Mesodermal cell (in vitro differentiated cells): Measurements from ENCODE around the gene KRTAP5-1.
A peak's percentile ranks its signal among the peaks of the same experiment; 100 is the strongest.

ENCODE experiments used
- H3K27ac ChIP-seq: 2 replicates; pipeline ENCODE4 v1.7.0; 2013; ENCODE audit warnings: mild to moderate bottlenecking, low read depth, low read length, moderate library complexity; ENCODE audit not compliant: severe bottlenecking
- H3K36me3 ChIP-seq: 2 replicates; pipeline ENCODE4 v1.7.1; 2013; ENCODE audit warnings: mild to moderate bottlenecking, low read length, moderate library complexity; ENCODE audit not compliant: control insufficient read depth, insufficient read depth
- H3K4me1 ChIP-seq: one replicate; pipeline ENCODE4 v1.7.1; 2013; ENCODE audit warnings: mild to moderate bottlenecking, low read length; ENCODE audit not compliant: insufficient read depth, control insufficient read depth, poor library complexity, severe bottlenecking
- H3K4me3 ChIP-seq: 2 replicates; pipeline ENCODE4 v1.7.0; 2013; ENCODE audit warnings: low read length, control low read depth, mild to moderate bottlenecking; ENCODE audit not compliant: insufficient read depth, poor library complexity, severe bottlenecking; ENCODE audit errors: extremely low read depth
- H3K9me3 ChIP-seq: 2 replicates; pipeline ENCODE4 v1.7.1; 2013; ENCODE audit warnings: mild to moderate bottlenecking, low read length, moderate library complexity; ENCODE audit not compliant: control insufficient read depth
- WGBS, 2 experiments: methylation state at CpG; one replicate each; pipeline ENCODE4 v1.1.5; 2013; ENCODE audit warnings: missing lambda C conversion rate in 2 of 2; ENCODE audit not compliant: insufficient coverage in 2 of 2; 5-methylcytosine and 5-hydroxymethylcytosine counted together

KRTAP5-1 gene

GRCh38 chr11:1571760-1572196, 13.3 kb downstream of the KRTAP5-1 start:
- H3K27ac ChIP-seq, result no peak overlapping the region
- H3K4me3 ChIP-seq, result peak overlapping the region; percentile 63
- no peaks in the 10 kb centered on the region for H3K9me3 ChIP-seq
- peaks cover 11% of the 10 kb centered on the region for H3K4me1 ChIP-seq
- no peaks in the 10 kb centered on the region for H3K36me3 ChIP-seq
- WGBS, 2 experiments, result 0% methylated on average over 19 to 49 of the region's 91 CpGs

GRCh38 chr11:1570896-1571759, 14.0 kb downstream of the KRTAP5-1 start:
- WGBS, 2 experiments, result 5 to 6% methylated on average over 23 to 32 of the region's 58 CpGs
- H3K9me3 ChIP-seq, result no peaks in the 10 kb centered on the region
- H3K4me1 ChIP-seq, result peaks cover 11% of the 10 kb centered on the region
- H3K4me3 ChIP-seq, result peak overlapping the region; percentile 63
- H3K27ac ChIP-seq, result no peak overlapping the region
- H3K36me3 ChIP-seq, result no peaks in the 10 kb centered on the region

- H3K36me3 ChIP-seq, result no peaks in the 10 kb centered on the region
- H3K4me1 ChIP-seq, result peaks cover 11% of the 10 kb centered on the region
- 66 to 77% methylated on average over 6 to 8 of the region's 8 CpGs for WGBS, 2 experiments
- H3K9me3 ChIP-seq, result no peaks in the 10 kb centered on the region
- H3K27ac ChIP-seq, result no peak overlapping the region
- peak overlapping the region; percentile 63 for H3K4me3 ChIP-seq
Observed at GRCh38 chr11:1570531-1570895, 14.6 kb downstream of the KRTAP5-1 start.

- Histone ChIP-seq H3K27ac (no peak overlapping the region), H3K4me3 (no peak overlapping the region), H3K4me1 (peaks cover 11% of the 10 kb centered on the region), H3K36me3 (no peaks in the 10 kb centered on the region), H3K9me3 (no peaks in the 10 kb centered on the region)
- 90 to 92% methylated on average over 10 to 11 of the region's 11 CpGs for WGBS, 2 experiments
Observed at GRCh38 chr11:1570001-1570453, 15.1 kb downstream of the KRTAP5-1 start.

- H3K4me1 ChIP-seq, result peaks cover 17% of the 10 kb centered on the region
Observed at GRCh38 chr11:1569251-1569780, 15.8 kb downstream of the KRTAP5-1 start.

GRCh38 chr11:1568441-1568911, 16.6 kb downstream of the KRTAP5-1 start:
- Histone ChIP-seq H3K4me3 (no peak overlapping the region), H3K4me1 (peaks cover 21% of the 10 kb centered on the region), H3K27ac (no peak overlapping the region), H3K36me3 (peaks cover 4% of the 10 kb centered on the region), H3K9me3 (no peaks in the 10 kb centered on the region)
- WGBS, 2 experiments, result 22 to 40% methylated on average over 10 of the region's 13 CpGs

More at GRCh38 chr11:1569251-1569780, 15.8 kb downstream of the KRTAP5-1 start:
- H3K4me3 ChIP-seq, result no peak overlapping the region
- no peaks in the 10 kb centered on the region for H3K36me3 ChIP-seq
- no peak overlapping the region for H3K27ac ChIP-seq
- no peaks in the 10 kb centered on the region for H3K9me3 ChIP-seq
- 88 to 92% methylated on average over 13 to 14 of the region's 14 CpGs for WGBS, 2 experiments

- 80 to 81% methylated on average over 6 to 7 of the region's 7 CpGs for WGBS, 2 experiments
- H3K9me3 ChIP-seq, result no peaks in the 10 kb centered on the region
- H3K4me3 ChIP-seq, result no peak overlapping the region
- peaks cover 12% of the 10 kb centered on the region for H3K36me3 ChIP-seq
- peaks cover 18% of the 10 kb centered on the region for H3K4me1 ChIP-seq
- no peak overlapping the region for H3K27ac ChIP-seq
Observed at GRCh38 chr11:1567721-1568100, 17.4 kb downstream of the KRTAP5-1 start.

GRCh38 chr11:1567052-1567720, 17.9 kb downstream of the KRTAP5-1 start:
- peaks cover 16% of the 10 kb centered on the region for H3K36me3 ChIP-seq
- no peaks in the 10 kb centered on the region for H3K9me3 ChIP-seq
- H3K27ac ChIP-seq, result no peak overlapping the region
- H3K4me3 ChIP-seq, result no peak overlapping the region
- 81 to 86% methylated on average over 10 of the region's 13 CpGs for WGBS, 2 experiments
- peaks cover 17% of the 10 kb centered on the region for H3K4me1 ChIP-seq

GRCh38 chr11:1566381-1567051, 18.6 kb downstream of the KRTAP5-1 start:
- WGBS, 2 experiments, result 90 to 92% methylated on average over 13 to 14 of the region's 20 CpGs
- Histone ChIP-seq H3K36me3 (peaks cover 23% of the 10 kb centered on the region), H3K4me3 (no peak overlapping the region), H3K4me1 (peaks cover 17% of the 10 kb centered on the region), H3K27ac (no peak overlapping the region), H3K9me3 (no peaks in the 10 kb centered on the region)

- H3K9me3 ChIP-seq, result no peaks in the 10 kb centered on the region
- H3K4me1 ChIP-seq, result peaks cover 17% of the 10 kb centered on the region
- 91% methylated on average over 4 to 5 of the region's 5 CpGs for WGBS, 2 experiments
- peaks cover 30% of the 10 kb centered on the region for H3K36me3 ChIP-seq
- H3K4me3 ChIP-seq, result no peak overlapping the region
- no peak overlapping the region for H3K27ac ChIP-seq
Observed at GRCh38 chr11:1565904-1566247, 19.2 kb downstream of the KRTAP5-1 start.
